Coronary artery (tissue), 2 donors: Measurements from ENCODE around the gene OLFM1.

Experiments used
- DNase-seq: peaks from one replicate; pipeline ENCODE4 v3.0.0-alpha.2; 2017; ENCODE audit warnings: low spot score
- H3K27ac ChIP-seq, 2 donors: fragments of 200-600 bp; sonication (generic); one replicate each; pipeline ENCODE4 v1.5.1; 2016 to 2019
- H3K4me3 ChIP-seq: fragments of 200-600 bp; sonication (generic); 2 replicates; pipeline ENCODE4 v1.5.1; 2016; ENCODE audit warnings: mild to moderate bottlenecking, moderate library complexity
- CTCF ChIP-seq: fragments of 200-600 bp; sonication (generic); IDR thresholded peaks from one replicate; pipeline ENCODE4 v1.5.1; 2019; ENCODE audit warnings: antibody characterized with exemption

OLFM1 gene

GRCh38 chr9:135073741-135074305 lies 13.6 kb upstream of the OLFM1 start:
- Histone ChIP-seq H3K4me3 (no peak overlapping the region), H3K27ac (no peak overlapping the region)
- TF ChIP-seq CTCF = no peak
- DNase-seq = peak; percentile 58

GRCh38 chr9:135074354-135075233 lies 12.9 kb upstream of the OLFM1 start:
- TF ChIP-seq CTCF = no peak
- peak overlapping the region in 1 of 2 donors; percentile 81 for H3K27ac ChIP-seq
- peak; percentile 38 for DNase-seq
- peak overlapping the region; percentile 85 for H3K4me3 ChIP-seq

GRCh38 chr9:135075234-135076142 lies 12.0 kb upstream of the OLFM1 start:
- Histone ChIP-seq H3K4me3 (peak overlapping the region; percentile 85), H3K27ac (peak overlapping the region in 1 of 2 donors; percentile 81)
- TF ChIP-seq CTCF = no peak
- DNase-seq = peak; percentile 78

GRCh38 chr9:135076143-135076875 lies 11.2 kb upstream of the OLFM1 start:
- DNase-seq = peak; percentile 66
- Histone ChIP-seq H3K4me3 (peak overlapping the region; percentile 85), H3K27ac (no peak overlapping the region)
- no peak for TF ChIP-seq CTCF

- Histone ChIP-seq H3K27ac (no peak overlapping the region), H3K4me3 (peak overlapping the region; percentile 85)
- no peak for TF ChIP-seq CTCF
- DNase-seq = peak; percentile 41
These were observed 10.5 kb upstream of the OLFM1 start for GRCh38 chr9:135076876-135077430.
